ENCODE measurements around the gene SARM1.

DNA sequence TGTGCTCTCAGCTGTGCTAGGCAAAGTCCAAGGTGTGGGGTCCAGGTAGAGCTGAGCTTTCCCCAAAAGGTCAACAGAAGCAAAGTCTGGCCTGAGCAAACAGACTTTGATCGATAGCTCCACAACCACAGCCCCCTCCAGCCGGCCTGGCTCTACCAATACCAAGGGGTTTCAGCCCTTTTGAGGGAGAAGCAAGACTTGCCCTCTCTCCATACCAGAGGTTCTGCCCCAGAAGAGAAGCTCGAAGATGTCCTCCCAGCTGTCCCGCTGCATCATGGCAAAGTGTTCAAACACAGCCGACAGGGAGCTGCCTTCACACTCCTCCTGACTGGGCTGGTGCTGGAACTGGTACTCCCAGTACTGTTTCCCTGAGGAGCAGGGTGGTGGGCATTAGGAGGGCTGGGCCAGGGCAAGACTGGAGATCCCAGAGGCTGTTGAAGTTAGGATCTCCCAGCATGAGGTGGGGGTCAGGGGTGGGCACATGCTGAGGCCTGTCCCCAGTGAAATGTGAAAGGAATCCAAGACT lies 3.1 kb upstream of the SARM1 start:
- TF ChIP-seq, protein P1, sequence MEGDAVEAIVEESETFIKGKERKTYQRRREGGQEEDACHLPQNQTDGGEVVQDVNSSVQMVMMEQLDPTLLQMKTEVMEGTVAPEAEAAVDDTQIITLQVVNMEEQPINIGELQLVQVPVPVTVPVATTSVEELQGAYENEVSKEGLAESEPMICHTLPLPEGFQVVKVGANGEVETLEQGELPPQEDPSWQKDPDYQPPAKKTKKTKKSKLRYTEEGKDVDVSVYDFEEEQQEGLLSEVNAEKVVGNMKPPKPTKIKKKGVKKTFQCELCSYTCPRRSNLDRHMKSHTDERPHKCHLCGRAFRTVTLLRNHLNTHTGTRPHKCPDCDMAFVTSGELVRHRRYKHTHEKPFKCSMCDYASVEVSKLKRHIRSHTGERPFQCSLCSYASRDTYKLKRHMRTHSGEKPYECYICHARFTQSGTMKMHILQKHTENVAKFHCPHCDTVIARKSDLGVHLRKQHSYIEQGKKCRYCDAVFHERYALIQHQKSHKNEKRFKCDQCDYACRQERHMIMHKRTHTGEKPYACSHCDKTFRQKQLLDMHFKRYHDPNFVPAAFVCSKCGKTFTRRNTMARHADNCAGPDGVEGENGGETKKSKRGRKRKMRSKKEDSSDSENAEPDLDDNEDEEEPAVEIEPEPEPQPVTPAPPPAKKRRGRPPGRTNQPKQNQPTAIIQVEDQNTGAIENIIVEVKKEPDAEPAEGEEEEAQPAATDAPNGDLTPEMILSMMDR (IDR thresholded peaks at IDR 0.05; ENCODE audit: insufficient read depth, low read depth, low read length): no peak
- no peak for TF ChIP-seq EZH2 (IDR thresholded peaks at IDR 0.05; ENCODE audit: insufficient read depth, low read length)

Measured in astrocyte (in vitro differentiated cells and primary cell).